Activated CD4-positive, alpha-beta T cell treated with anti-CD3 and anti-CD28 coated beads, Interleukin-2, amount 10 ng/mL, durations not matched to agents 24 days and 14 days (primary cell): ENCODE measurements around the gene ALG12. TPM values are rescaled to one million over a fixed set of nuclear protein-coding genes. Genes with fewer than 3 reads are reported as not detected.
A peak's percentile ranks its signal among the peaks of the same experiment; 100 is the strongest.

Experiments used
- DNase-seq: peaks from one replicate; pipeline ENCODE4 v3.0.0; 2022
- H3K27ac Mint-ChIP-seq: one replicate; pipeline ENCODE4 v1.8.0; 2022; ENCODE audit warnings: mild to moderate bottlenecking, mixed read lengths
- H3K27me3 Mint-ChIP-seq: one replicate; pipeline ENCODE4 v1.8.0; 2022; ENCODE audit warnings: mixed read lengths
- H3K36me3 Mint-ChIP-seq: one replicate; pipeline ENCODE4 v1.8.0; 2022; ENCODE audit warnings: low read depth, mild to moderate bottlenecking, mixed read lengths
- H3K4me1 Mint-ChIP-seq: one replicate; pipeline ENCODE4 v1.8.0; 2021; ENCODE audit warnings: mixed read lengths
- H3K4me3 Mint-ChIP-seq: one replicate; pipeline ENCODE4 v1.8.0; 2022; ENCODE audit warnings: mild to moderate bottlenecking, moderate library complexity, mixed read lengths
- H3K9me3 Mint-ChIP-seq: one replicate; pipeline ENCODE4 v1.8.0; 2021; ENCODE audit warnings: mixed read lengths
- intact Hi-C: fragments of 100-400 bp; cut with micrococcal nuclease; formaldehyde crosslinking; loops from one replicate; pipeline ENCODE4 v1.15.1; 2023
- total RNA-seq: library from RNA; stranded (reverse); gene quantifications from 2 replicates; pipeline ENCODE4 v1.2.3, GENCODE V29; 2022

The ALG12 gene
- total RNA-seq, 1 donor from 2014 or later: 17.9 TPM

DNA sequence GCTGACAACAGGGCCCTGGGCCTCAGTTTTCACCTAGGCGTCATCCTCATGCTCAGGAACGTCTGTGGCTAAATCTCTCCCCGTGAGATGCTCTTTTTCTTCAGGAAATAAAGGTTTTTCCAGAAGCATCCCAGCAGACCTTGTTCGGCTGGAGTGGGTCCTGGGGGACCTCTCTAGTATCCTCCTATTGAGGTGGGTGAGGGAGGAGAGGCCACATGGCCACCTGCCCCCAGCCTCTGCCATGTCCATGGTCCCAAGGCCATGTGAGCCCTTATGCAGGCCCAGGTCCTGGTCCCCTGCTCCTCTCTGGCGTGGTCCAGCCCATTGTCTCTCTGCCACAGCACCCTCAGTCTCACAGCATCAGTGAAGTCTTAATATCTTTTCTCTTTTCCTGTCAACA, 22.0 kb downstream of the ALG12 start:
- Mint-ChIP-seq H3K27me3 (no peaks in the 10 kb centered on the region), H3K4me3 (no peak overlapping the region), H3K9me3 (peaks cover 3% of the 10 kb centered on the region), H3K27ac (no peak overlapping the region), H3K4me1 (peaks cover 4% of the 10 kb centered on the region), H3K36me3 (peaks cover 48% of the 10 kb centered on the region)
- intact Hi-C loops: no loop called here
- DNase-seq: no peak

DNA sequence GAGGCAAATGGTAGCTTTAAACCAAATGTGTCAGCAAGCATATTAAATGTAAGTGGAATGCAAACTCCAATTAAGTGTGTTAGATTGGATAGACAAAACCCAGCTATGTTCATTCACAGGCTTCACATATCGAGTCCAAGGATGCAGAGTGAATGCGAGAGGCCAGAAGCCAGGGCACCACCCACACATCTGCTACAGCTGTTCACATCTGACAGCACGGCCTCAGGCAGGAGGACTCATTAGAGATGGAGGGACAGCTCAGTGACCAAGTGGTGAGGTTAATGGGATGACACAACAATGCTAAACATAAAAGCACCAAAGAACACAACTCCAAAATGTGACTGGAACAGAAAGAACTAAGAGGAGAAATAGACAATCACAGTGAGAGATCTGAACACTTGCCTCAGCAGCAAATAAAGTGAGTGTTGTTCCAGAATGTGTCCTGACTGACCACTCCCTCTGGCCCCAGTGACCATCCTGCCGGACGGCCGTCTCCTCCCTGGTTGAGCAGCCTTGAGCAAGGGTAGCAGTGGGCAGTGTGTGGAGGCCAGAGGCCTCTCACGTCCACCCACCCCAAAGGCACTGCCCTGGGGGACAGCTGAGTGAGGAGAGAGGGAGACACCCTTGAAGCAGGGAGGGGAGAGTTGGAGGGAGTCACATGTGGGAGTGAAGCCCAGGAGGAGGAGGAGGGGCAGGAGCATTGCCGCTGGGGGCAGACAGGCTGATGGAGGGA, 23.8 kb downstream of the ALG12 start:
- no peaks in the 10 kb centered on the region for H3K27me3 Mint-ChIP-seq
- H3K9me3 Mint-ChIP-seq: peaks cover 3% of the 10 kb centered on the region
- peaks cover 4% of the 10 kb centered on the region for H3K4me1 Mint-ChIP-seq
- peak overlapping the region; percentile 4 for H3K27ac Mint-ChIP-seq
- peaks cover 53% of the 10 kb centered on the region for H3K36me3 Mint-ChIP-seq
- no peak for DNase-seq
- no peak overlapping the region for H3K4me3 Mint-ChIP-seq
- intact Hi-C loops: no loop called here

DNA sequence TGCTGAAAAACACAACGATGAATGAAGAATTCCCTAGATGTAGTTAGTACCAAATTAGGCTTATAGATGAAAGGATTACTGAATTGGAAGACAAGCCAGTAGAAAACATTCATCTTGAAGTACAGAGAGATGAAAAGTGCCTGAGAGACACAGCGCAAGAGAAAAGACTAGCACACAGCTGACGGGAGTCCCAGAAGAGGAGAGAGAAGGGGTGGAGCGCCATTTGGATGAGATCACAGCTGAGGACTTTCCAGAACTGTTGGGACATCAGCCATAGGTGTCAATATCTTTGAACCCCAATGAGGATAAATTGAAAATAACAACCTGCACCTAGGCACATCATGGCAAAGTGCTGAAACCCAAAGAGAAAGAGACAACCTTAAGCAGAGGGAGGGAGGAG, 25.2 kb downstream of the ALG12 start:
- H3K27me3 Mint-ChIP-seq: no peaks in the 10 kb centered on the region
- H3K4me1 Mint-ChIP-seq: peaks cover 4% of the 10 kb centered on the region
- H3K27ac Mint-ChIP-seq: no peak overlapping the region
- no peak for DNase-seq
- no peak overlapping the region for H3K4me3 Mint-ChIP-seq
- H3K9me3 Mint-ChIP-seq: peaks cover 3% of the 10 kb centered on the region
- intact Hi-C loops: no loop called here
- peaks cover 60% of the 10 kb centered on the region for H3K36me3 Mint-ChIP-seq

DNA sequence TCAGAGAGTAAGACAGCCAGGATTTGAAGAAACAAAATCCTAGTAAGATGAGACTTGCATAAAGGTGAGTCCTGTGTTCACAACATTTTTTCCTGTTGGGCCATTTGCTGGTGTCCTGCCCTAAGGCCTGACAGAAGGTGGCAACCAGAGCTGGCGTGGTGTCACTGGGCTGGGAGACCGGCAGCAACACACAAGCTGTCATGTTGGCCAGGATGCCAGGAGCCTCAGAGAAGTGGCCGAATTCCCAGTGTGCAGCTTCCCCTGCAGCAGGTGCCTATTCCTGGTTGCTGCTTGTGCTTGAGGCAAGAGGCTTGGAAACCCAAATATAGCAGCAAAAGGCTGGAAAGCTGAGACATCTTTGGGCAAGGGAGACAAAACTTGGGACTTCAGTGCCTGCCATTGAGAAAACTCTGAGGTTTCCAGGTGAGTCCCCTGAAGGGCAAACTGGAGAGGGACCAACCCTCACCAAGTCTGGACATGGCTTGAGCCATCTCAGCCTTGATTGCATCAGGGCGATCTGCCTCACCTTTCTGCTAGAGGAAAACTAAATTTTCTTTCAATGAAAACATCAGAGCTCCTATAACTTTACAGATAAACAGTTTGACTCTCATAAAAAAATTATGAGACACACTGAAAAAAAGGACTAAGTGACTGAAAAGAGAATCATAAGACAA, 25.9 kb downstream of the ALG12 start:
- H3K4me3 Mint-ChIP-seq: no peak overlapping the region
- H3K4me1 Mint-ChIP-seq: peaks cover 4% of the 10 kb centered on the region
- intact Hi-C loops: no loop called here
- no peak overlapping the region for H3K27ac Mint-ChIP-seq
- peaks cover 67% of the 10 kb centered on the region for H3K36me3 Mint-ChIP-seq
- H3K27me3 Mint-ChIP-seq: no peaks in the 10 kb centered on the region
- no peak for DNase-seq
- H3K9me3 Mint-ChIP-seq: peaks cover 3% of the 10 kb centered on the region

DNA sequence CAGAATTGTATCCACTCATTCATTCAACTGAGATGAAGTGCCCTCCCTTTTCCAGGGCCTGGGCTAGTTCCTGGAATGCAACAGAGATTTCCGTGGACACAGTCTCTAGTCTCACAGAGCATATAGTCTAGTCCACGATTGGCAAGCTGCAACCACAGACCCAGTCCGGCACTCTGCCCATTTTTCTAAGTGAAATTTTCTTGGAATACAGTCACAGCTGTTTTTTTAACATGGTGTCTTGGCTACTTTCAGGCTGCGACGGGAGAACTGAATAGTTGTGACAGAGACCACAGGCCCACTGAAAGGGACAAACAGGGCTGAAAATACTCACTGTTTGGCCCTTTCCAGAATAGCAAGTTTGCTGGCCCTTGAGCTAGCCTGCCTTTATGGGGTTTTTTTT, 29.2 kb downstream of the ALG12 start:
- H3K4me1 Mint-ChIP-seq: peaks cover 4% of the 10 kb centered on the region
- no peaks in the 10 kb centered on the region for H3K27me3 Mint-ChIP-seq
- DNase-seq: no peak
- no peak overlapping the region for H3K27ac Mint-ChIP-seq
- peaks cover 75% of the 10 kb centered on the region for H3K36me3 Mint-ChIP-seq
- intact Hi-C loops: no loop called here
- H3K9me3 Mint-ChIP-seq: peaks cover 3% of the 10 kb centered on the region
- no peak overlapping the region for H3K4me3 Mint-ChIP-seq

DNA sequence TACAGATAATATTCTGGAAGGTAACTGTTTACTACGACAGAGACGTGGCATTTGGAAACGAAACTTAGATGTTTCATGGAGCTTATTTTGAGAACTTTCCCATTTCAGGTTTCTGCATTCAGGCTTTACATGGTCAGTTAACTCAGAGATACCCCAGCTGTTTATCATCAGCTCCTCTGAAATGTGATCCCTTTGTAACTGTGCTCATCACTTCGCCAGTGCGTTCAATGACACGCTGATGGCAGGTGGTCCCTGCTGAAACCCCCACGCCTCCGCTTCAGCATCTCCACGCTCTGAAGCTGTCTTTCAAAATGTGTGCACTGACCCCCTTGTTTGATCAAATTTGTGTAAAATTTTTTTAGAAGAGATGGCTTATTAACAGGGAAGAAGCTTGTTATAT, 30.5 kb downstream of the ALG12 start:
- intact Hi-C loops: no loop called here
- H3K27ac Mint-ChIP-seq: no peak overlapping the region
- peaks cover 7% of the 10 kb centered on the region for H3K4me1 Mint-ChIP-seq
- no peak overlapping the region for H3K4me3 Mint-ChIP-seq
- H3K9me3 Mint-ChIP-seq: peaks cover 3% of the 10 kb centered on the region
- no peak for DNase-seq
- no peaks in the 10 kb centered on the region for H3K27me3 Mint-ChIP-seq
- H3K36me3 Mint-ChIP-seq: peaks cover 78% of the 10 kb centered on the region

DNA sequence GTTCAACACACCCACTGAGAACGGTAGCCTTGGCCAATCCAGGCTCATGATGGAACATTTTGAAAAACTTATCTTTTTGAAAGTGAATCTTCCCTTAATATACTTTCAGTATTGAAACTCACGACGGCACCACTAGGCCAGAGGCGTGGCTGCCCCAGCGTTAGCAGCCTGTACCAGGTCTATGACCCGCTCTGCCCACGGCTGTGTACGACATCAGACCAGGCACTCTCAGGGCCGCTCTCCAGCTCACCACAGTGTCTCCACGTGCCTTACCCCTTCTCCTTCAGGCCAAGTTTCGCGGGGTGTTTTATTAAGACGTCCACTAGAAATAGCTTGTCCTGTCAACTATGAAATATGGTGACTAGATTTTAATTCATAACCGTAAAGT, 31.2 kb downstream of the ALG12 start:
- no peaks in the 10 kb centered on the region for H3K27me3 Mint-ChIP-seq

DNA sequence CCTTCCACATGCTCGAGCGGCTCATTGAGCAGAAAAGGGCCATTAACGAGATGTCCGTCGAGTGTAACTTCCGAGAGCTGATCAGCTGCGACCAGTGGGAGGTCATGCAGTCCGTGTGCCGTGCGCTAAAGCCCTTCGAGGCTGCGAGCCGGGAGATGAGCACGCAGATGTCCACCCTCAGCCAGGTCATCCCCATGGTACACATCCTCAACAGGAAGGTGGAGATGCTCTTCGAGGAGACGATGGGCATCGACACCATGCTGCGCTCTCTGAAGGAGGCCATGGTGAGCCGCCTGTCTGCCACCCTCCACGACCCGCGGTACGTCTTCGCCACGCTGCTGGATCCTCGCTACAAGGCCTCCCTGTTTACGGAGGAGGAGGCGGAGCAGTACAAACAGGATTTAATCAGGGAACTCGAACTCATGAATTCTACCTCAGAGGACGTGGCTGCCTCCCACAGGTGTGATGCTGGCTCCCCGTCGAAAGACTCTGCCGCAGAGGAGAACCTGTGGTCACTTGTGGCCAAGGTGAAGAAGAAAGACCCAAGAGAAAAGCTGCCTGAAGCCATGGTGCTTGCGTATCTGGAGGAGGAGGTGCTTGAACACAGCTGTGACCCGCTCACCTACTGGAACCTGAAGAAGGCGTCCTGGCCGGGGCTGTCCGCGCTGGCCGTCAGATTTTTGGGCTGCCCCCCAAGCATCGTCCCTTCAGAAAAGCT, 31.7 kb downstream of the ALG12 start:
- no peak for DNase-seq
- Mint-ChIP-seq H3K9me3 (peaks cover 3% of the 10 kb centered on the region), H3K4me3 (no peak overlapping the region), H3K27ac (no peak overlapping the region), H3K4me1 (peaks cover 12% of the 10 kb centered on the region), H3K27me3 (no peaks in the 10 kb centered on the region), H3K36me3 (peaks cover 74% of the 10 kb centered on the region)
- intact Hi-C loops: no loop called here

More for the DNA sequence above, 31.2 kb downstream of the ALG12 start:
- H3K4me3 Mint-ChIP-seq: no peak overlapping the region
- H3K4me1 Mint-ChIP-seq: peaks cover 7% of the 10 kb centered on the region
- intact Hi-C loops: no loop called here
- no peak overlapping the region for H3K27ac Mint-ChIP-seq
- DNase-seq: no peak
- H3K36me3 Mint-ChIP-seq: peaks cover 74% of the 10 kb centered on the region
- H3K9me3 Mint-ChIP-seq: peaks cover 3% of the 10 kb centered on the region

DNA sequence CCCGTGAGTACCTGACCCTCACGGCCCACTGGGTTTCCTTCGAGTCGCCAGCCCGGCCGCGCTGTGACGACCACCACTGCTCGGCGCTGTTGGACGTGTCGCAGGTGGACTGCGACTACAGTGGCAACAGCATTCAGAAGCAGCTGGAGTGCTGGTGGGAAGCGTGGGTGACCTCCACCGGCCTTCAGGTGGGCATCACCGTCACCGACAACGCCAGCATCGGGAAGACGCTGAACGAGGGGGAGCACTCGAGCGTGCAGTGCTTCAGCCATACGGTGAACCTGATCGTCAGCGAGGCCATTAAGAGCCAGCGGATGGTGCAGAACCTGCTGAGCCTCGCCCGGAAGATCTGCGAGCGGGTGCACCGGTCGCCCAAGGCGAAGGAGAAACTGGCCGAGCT, 32.4 kb downstream of the ALG12 start:
- no peak for DNase-seq

DNA sequence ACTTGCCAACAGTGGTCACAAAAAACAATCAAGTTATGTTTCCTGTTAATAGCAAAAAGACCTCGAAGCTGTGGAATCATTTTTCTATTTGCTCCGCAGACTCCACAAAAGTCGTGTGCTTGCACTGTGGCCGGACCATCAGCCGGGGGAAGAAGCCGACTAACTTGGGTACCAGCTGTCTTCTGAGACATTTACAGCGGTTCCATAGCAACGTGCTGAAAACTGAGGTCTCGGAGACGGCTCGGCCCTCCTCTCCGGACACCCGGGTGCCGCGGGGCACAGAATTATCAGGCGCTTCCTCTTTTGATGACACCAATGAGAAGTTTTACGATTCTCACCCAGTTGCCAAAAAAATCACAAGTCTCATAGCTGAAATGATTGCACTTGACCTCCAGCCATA, 33.0 kb downstream of the ALG12 start:
- intact Hi-C loops: no loop called here

More for the DNA sequence above, 32.4 kb downstream of the ALG12 start:
- no peaks in the 10 kb centered on the region for H3K27me3 Mint-ChIP-seq
- H3K9me3 Mint-ChIP-seq: no peaks in the 10 kb centered on the region
- no peak overlapping the region for H3K4me3 Mint-ChIP-seq
- H3K27ac Mint-ChIP-seq: no peak overlapping the region
- peaks cover 69% of the 10 kb centered on the region for H3K36me3 Mint-ChIP-seq
- intact Hi-C loops: no loop called here
- peaks cover 10% of the 10 kb centered on the region for H3K4me1 Mint-ChIP-seq

DNA sequence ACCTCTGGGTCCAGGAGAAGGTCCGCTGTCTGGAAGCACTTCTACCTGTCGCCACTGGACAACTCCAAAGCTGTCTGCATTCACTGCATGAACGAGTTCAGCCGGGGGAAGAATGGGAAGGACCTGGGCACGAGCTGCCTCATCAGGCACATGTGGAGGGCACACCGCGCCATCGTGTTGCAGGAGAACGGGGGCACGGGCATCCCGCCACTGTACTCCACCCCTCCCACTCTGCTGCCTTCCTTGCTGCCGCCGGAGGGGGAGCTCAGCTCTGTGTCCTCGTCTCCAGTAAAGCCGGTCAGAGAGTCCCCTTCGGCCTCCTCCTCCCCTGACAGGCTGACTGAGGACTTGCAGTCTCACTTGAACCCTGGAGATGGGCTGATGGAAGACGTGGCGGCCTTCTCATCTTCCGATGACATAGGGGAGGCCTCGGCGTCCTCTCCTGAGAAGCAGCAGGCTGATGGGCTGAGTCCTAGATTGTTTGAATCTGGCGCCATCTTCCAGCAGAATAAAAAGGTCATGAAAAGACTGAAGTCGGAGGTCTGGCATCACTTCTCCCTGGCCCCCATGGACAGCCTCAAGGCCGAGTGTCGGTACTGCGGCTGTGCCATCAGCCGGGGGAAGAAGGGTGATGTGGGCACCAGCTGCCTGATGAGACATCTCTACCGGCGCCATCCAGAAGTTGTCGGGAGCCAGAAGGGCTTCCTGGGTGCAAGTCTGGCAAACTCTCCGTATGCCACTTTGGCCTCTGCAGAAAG, 33.6 kb downstream of the ALG12 start:
- no peak for DNase-seq
- Mint-ChIP-seq H3K9me3 (no peaks in the 10 kb centered on the region), H3K4me3 (no peak overlapping the region), H3K27me3 (no peaks in the 10 kb centered on the region), H3K36me3 (peaks cover 61% of the 10 kb centered on the region), H3K4me1 (peaks cover 19% of the 10 kb centered on the region), H3K27ac (no peak overlapping the region)
- intact Hi-C loops: no loop called here

More for the DNA sequence above, 33.0 kb downstream of the ALG12 start:
- no peak overlapping the region for H3K4me3 Mint-ChIP-seq
- H3K4me1 Mint-ChIP-seq: peaks cover 14% of the 10 kb centered on the region
- H3K36me3 Mint-ChIP-seq: peaks cover 65% of the 10 kb centered on the region
- no peak for DNase-seq
- H3K9me3 Mint-ChIP-seq: no peaks in the 10 kb centered on the region
- H3K27ac Mint-ChIP-seq: no peak overlapping the region
- no peaks in the 10 kb centered on the region for H3K27me3 Mint-ChIP-seq

DNA sequence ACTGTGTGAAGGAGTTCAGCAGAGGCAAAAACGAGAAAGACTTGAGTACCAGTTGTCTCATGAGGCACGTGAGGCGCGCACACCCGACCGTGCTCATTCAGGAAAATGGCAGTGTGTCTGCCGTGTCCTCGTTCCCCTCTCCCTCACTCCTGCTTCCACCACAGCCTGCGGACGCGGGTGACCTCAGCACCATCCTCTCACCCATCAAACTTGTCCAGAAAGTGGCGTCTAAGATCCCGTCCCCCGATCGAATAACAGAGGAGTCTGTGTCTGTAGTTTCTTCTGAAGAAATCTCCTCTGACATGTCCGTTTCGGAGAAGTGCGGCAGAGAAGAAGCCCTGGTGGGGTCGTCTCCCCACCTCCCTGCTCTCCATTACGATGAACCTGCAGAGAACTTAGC, 34.2 kb downstream of the ALG12 start:
- Mint-ChIP-seq H3K36me3 (peaks cover 57% of the 10 kb centered on the region), H3K4me1 (peaks cover 19% of the 10 kb centered on the region)
- intact Hi-C loops: no loop called here

DNA sequence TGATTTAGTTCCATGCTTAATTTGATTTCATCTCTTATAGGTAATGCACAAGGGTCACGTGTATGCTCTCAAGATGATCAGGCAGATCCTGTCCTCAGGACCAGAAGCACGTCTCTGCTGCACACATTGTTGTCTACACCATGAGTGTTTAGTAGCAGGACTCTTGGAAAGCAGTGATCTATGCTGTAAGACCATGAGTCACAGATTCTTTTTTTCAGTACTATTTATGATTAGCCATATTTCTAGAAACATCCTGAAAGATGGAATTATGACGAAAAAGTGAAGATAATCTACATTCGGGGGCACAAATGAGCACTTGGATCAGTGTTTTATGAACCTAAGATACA, 35.0 kb downstream of the ALG12 start:
- H3K4me3 Mint-ChIP-seq: no peak overlapping the region
- no peak for DNase-seq
- intact Hi-C loops: no loop called here
- H3K9me3 Mint-ChIP-seq: no peaks in the 10 kb centered on the region
- H3K27me3 Mint-ChIP-seq: no peaks in the 10 kb centered on the region
- H3K36me3 Mint-ChIP-seq: peaks cover 55% of the 10 kb centered on the region
- H3K27ac Mint-ChIP-seq: no peak overlapping the region
- peaks cover 19% of the 10 kb centered on the region for H3K4me1 Mint-ChIP-seq

More for the DNA sequence above, 34.2 kb downstream of the ALG12 start:
- no peak overlapping the region for H3K27ac Mint-ChIP-seq
- DNase-seq: no peak
- no peak overlapping the region for H3K4me3 Mint-ChIP-seq
- H3K27me3 Mint-ChIP-seq: no peaks in the 10 kb centered on the region
- no peaks in the 10 kb centered on the region for H3K9me3 Mint-ChIP-seq
